GM20431 (cell line): ENCODE measurements around the gene SLC9A1.

Source experiments
- in situ Hi-C: fragments of 300-500 bp; cut with MseI, MboI; formaldehyde crosslinking; loops from one replicate; pipeline ENCODE4 v1.15.0; 2020; ENCODE audit warnings: low sequenced_read_pairs; ENCODE audit not compliant: unreplicated experiment

SLC9A1 gene

GRCh38 chr1:27152829-27153548, 1.9 kb downstream of the SLC9A1 start:
- in situ Hi-C loops = no loop called here

GRCh38 chr1:27152004-27152828, 2.7 kb downstream of the SLC9A1 start:
- in situ Hi-C loops = no loop called here

GRCh38 chr1:27150641-27151040, 4.3 kb downstream of the SLC9A1 start:
- in situ Hi-C loops = no loop called here

- in situ Hi-C loops = no loop called here
These were observed 4.7 kb downstream of the SLC9A1 start for GRCh38 chr1:27150183-27150582.

GRCh38 chr1:27149762-27150113, 5.2 kb downstream of the SLC9A1 start:
- in situ Hi-C loops = no loop called here

GRCh38 chr1:27149084-27149761, 5.7 kb downstream of the SLC9A1 start:
- in situ Hi-C loops = no loop called here

GRCh38 chr1:27148591-27148990, 6.3 kb downstream of the SLC9A1 start:
- in situ Hi-C loops = no loop called here

- in situ Hi-C loops = no loop called here
These were observed 6.9 kb downstream of the SLC9A1 start for GRCh38 chr1:27147842-27148518.

- in situ Hi-C loops = no loop called here
These were observed 9.0 kb downstream of the SLC9A1 start for GRCh38 chr1:27145934-27146354.

- in situ Hi-C loops = no loop called here
These were observed 9.8 kb downstream of the SLC9A1 start for GRCh38 chr1:27144920-27145661.

GRCh38 chr1:27144049-27144748, 10.7 kb downstream of the SLC9A1 start:
- in situ Hi-C loops = no loop called here

GRCh38 chr1:27143401-27143800, 11.5 kb downstream of the SLC9A1 start:
- in situ Hi-C loops = no loop called here

- in situ Hi-C loops = no loop called here
These were observed 12.5 kb downstream of the SLC9A1 start for GRCh38 chr1:27142464-27142863.

- in situ Hi-C loops = no loop called here
These were observed 13.5 kb downstream of the SLC9A1 start for GRCh38 chr1:27141266-27142003.

GRCh38 chr1:27139980-27140379, 14.9 kb downstream of the SLC9A1 start:
- in situ Hi-C loops = no loop called here

GRCh38 chr1:27138927-27139326, 16.0 kb downstream of the SLC9A1 start:
- in situ Hi-C loops = no loop called here

GRCh38 chr1:27138368-27138767, 16.6 kb downstream of the SLC9A1 start:
- in situ Hi-C loops = no loop called here

- in situ Hi-C loops = no loop called here
These were observed 17.3 kb downstream of the SLC9A1 start for GRCh38 chr1:27137544-27138075.
